GM12865 (cell line): Measurements from ENCODE around the gene RNF220.
"Not testable (repeated sequence)": the region's sequence is repeated elsewhere in the genome, so short reads cannot be mapped to it uniquely, and the experiment has no call there.

Experiments used
- DNase-seq: peaks from one replicate; pipeline ENCODE4 v3.0.0; 2010; ENCODE audit warnings: low read depth
- H3K4me3 ChIP-seq: 2 replicates; pipeline ENCODE4 v1.5.1; 2011; ENCODE audit warnings: mild to moderate bottlenecking, low read depth, low read length, control low read depth
- TF ChIP-seq, protein P1 (sequence below): IDR thresholded peaks from 2 replicates; pipeline ENCODE4 v1.5.1; 2011; ENCODE audit warnings: low read length, control low read depth, low read depth, inconsistent platforms; ENCODE audit not compliant: insufficient read depth; ENCODE audit errors: missing control alignments

RNF220 gene

DNA sequence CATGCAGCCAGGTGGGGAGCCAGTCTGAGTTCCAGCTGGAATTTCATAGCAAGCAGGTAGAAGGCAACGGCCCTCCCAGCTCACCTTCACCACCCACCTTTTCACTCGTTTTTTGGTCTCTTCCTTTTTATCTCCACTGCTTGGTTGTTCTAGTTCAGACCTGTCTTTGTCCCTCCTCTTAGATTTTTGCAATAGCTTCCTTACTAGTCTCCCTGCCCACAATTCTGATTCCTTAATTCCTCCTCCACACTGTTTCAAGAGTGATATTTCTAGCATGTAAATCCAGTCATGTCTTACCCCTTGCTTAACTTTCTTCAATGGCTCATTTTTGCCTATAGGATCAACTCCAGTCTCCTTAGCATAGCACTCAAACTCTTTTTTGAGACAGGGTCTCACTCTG lies 149.7 kb downstream of the RNF220 start:
- no peak overlapping the region for H3K4me3 ChIP-seq
- DNase-seq: no peak
- TF ChIP-seq, protein P1, sequence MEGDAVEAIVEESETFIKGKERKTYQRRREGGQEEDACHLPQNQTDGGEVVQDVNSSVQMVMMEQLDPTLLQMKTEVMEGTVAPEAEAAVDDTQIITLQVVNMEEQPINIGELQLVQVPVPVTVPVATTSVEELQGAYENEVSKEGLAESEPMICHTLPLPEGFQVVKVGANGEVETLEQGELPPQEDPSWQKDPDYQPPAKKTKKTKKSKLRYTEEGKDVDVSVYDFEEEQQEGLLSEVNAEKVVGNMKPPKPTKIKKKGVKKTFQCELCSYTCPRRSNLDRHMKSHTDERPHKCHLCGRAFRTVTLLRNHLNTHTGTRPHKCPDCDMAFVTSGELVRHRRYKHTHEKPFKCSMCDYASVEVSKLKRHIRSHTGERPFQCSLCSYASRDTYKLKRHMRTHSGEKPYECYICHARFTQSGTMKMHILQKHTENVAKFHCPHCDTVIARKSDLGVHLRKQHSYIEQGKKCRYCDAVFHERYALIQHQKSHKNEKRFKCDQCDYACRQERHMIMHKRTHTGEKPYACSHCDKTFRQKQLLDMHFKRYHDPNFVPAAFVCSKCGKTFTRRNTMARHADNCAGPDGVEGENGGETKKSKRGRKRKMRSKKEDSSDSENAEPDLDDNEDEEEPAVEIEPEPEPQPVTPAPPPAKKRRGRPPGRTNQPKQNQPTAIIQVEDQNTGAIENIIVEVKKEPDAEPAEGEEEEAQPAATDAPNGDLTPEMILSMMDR: no peak

DNA sequence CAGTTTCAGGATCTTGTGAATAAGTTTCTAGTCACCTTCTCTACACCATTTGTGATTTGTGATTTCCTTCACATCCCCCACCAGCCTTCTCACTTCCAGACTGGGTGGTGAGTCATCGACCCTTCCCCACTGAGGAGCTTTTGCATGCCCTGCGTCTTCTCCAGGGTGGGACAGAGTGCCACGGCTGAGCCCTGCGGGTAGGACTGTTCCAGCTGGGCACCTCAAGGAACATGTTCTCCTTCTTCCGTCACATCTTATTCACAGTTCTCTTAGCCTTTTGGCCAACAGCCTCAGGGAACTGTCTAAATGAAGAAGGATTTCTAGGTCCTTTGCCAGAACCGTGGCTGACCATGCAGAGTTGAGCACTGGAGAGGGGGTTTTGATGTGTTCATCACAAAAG lies 152.7 kb downstream of the RNF220 start:
- TF ChIP-seq, protein P1: no peak
- DNase-seq: no peak
- no peak overlapping the region for H3K4me3 ChIP-seq

DNA sequence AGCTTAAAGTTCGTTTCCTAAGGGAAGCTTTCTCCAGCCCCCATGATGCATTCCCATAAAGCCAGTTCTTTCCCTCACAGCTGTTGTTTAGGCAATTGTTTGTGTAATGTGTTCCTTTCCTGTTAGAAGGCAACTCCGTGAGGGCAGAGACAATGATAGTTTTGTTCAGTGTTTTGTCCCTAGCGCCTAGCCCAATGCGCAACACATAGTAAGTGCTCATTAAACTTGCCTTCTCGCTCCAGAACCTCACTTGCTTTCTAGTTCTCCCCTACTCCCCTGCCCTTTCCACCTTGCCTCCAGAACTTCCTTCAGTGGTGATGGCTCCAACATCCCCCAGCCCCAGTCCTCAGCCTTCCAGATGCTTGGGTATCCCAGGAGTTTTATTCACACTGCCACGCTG lies 153.8 kb downstream of the RNF220 start:
- DNase-seq: no peak
- H3K4me3 ChIP-seq: no peak overlapping the region
- TF ChIP-seq, protein P1: no peak

DNA sequence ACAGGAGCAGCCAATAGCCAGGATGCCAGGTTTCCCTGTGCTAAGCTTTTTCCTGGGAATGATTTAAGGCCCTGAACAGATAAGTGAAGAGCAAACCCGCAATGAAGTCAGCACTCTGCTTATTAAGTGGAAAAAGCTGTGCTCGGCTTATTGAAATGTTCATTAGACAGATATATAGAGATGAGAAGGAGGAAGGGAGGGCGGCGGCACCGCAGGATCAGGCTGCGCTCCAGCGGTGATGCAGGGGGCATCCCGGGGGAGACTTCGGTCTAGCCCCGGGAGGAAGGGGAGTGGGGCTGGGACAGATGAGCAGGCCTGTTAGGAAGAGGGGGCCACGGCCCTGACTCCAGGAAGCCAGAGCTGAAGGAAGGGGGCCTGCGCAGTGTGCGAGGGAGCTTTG lies 154.3 kb downstream of the RNF220 start:
- no peak for DNase-seq
- TF ChIP-seq, protein P1: no peak
- H3K4me3 ChIP-seq: no peak overlapping the region

DNA sequence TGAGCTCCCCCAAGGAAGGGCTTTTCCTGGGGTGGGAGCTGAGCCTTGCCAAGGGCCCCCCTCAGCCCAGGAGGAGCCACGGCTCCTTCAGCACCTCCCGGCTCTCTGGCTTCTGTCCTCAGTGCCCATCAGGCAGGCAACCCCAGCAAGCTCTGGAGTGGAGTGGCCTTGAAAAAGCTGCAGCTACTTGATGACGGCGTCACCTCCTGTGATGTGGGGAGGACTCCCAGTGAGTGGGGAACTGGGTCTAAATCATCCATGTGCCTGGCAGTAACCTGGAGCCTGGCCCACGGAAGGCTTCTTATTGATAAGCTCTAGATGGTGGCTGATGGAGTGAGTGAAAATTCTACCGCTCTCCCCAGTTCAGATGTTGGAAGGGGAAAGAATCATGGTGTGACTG lies 154.9 kb downstream of the RNF220 start:
- no peak for DNase-seq
- TF ChIP-seq, protein P1: no peak
- no peak overlapping the region for H3K4me3 ChIP-seq

DNA sequence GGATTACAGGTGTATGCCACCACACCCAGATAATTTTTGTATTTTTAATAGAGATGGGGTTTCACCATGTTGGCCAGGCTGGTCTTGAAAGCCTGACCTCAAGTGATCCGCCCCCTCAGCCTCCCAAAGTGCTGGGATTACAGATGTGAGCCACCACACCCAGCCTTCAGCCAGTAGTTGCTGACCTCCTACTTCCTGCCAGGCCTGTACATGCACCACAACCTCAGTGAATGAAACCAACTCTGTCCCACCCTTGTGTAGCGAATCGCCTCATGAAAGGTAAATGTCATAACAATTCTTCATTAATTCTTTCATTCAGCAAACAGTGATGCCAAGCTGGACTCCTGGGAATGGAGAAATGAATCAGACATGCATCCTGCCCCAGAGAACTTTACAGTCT lies 155.6 kb downstream of the RNF220 start:
- not testable (repeated sequence) for H3K4me3 ChIP-seq
- DNase-seq: peak; percentile 28

DNA sequence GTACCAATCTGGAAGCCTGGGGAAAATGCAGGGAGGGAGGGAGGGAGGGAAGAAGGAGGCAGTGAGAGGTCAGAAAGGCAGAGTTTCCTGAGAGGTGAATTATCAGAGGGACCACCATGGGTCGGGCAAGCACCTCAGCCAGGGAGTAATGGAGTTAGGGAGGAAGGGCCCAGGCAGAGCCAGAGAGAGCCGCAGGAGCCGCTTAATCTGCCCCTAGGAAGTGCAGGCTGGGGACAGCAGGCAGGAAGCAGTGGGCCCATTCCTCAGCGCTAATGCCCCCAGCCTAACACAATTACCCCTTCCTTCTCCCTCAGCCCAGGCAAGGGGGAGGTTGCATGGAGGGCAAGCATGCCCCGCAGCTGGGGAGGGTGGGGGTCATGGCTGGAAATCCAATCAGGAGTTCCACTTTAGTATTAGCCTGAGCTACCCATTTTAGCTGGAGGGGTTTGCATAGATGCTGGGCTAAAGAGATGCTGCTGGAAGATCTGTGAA lies 160.2 kb downstream of the RNF220 start:
- no peak for DNase-seq
- no peak overlapping the region for H3K4me3 ChIP-seq
- TF ChIP-seq, protein P1: no peak
